Activated CD8-positive, alpha-beta memory T cell treated with anti-CD3 and anti-CD28 coated beads, Interleukin-2, amount 50 U/mL, for 4 hours (primary cell): ENCODE data around the gene MAB21L4.
A peak's percentile ranks its signal among the peaks of the same experiment; 100 is the strongest.
"Not testable (repeated sequence)": the region's sequence is repeated elsewhere in the genome, so short reads cannot be mapped to it uniquely, and the experiment has no call there.

Experiments
- DNase-seq: peaks from one replicate; pipeline ENCODE4 v3.0.0-alpha.2; 2020

MAB21L4 gene

DNA sequence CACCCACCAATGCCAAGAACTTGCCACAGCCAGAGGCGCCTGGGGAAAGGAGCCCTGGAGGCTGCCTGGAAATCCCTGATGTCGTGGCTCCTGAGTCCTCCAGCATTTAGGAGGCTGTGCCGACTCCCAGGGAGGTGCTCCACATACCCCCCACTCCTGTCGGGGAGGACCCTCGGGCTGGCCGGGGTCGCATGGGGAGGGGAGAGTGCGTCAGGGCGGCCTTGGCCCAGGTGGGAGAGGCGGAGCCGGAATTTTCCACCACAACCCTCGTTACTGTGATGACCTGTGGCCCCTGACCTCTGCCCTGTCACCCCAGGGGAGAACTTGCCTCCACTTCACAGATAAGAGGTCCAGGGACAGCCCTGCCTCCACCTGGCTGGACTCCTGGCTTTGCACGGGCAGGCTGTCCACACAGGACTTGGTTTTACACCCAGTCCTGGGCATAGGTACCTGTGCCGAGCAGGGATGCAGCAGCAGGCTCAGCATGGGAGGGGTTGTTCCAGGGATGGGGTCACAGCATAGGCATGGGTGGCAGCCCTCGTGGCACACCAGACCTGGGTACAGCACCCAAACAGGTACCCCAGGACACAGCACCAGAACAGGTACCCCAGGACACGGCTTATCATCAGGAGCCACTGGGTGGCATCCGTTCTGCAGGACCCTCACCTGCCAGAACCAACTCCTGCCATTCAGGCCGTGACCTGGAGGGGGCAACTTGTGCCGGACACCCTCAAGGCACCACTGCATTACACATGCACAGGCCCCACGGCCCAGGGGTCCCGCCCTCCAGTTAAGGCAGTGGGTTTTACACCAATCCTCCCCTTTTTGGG, 39.6 kb downstream of the MAB21L4 start:
- no peak for DNase-seq

DNA sequence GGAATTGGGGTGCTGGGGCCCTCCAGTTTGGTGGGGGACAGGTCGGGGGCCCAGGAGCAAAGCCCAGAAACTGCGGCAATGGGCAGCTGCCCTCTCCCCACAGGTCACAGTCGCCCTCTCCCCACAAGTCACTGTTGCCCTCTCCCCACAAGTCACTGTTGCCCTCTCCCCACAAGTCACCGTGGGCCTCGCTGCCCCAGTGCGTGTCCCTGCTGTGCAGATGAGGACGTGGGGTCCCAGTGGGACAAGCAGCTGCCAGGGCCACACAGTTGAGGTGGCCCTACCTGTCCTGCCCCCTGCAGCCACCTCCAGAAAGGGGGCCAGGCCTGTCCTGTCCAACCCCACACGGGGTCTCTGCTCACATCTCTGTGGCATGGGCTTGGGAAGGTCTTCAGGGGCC, 40.3 kb downstream of the MAB21L4 start:
- no peak for DNase-seq

DNA sequence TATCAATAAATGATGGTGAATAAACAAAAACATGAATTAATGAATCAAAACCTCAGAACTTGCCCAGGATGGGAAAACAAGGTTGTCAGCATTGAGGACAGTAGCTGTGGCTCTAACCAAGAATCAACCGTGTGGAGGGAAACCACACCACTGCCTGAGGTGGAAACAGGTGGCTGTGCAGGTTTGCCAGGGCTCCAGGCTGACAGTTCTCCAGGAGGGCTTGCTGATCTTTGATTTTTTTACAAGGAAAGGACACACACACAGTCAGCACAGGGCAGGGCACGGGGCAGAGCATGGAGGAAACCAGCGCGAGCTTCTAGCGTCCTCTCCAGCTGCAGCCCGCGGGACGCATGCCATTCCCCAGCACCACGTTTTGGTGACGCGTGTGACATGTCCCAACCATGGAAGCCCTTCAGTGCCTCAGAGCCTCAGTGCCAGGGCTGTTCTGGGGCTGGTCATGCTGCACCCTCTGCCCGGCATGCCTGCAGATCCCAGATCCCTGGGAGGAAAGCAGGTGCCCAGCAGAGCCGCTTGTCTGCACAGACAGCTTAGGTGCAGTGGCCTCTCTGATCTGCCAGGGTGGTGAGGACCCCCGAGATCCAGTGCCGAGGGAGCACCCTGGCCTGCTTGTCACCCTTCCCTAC, 43.2 kb downstream of the MAB21L4 start:
- no peak for DNase-seq

DNA sequence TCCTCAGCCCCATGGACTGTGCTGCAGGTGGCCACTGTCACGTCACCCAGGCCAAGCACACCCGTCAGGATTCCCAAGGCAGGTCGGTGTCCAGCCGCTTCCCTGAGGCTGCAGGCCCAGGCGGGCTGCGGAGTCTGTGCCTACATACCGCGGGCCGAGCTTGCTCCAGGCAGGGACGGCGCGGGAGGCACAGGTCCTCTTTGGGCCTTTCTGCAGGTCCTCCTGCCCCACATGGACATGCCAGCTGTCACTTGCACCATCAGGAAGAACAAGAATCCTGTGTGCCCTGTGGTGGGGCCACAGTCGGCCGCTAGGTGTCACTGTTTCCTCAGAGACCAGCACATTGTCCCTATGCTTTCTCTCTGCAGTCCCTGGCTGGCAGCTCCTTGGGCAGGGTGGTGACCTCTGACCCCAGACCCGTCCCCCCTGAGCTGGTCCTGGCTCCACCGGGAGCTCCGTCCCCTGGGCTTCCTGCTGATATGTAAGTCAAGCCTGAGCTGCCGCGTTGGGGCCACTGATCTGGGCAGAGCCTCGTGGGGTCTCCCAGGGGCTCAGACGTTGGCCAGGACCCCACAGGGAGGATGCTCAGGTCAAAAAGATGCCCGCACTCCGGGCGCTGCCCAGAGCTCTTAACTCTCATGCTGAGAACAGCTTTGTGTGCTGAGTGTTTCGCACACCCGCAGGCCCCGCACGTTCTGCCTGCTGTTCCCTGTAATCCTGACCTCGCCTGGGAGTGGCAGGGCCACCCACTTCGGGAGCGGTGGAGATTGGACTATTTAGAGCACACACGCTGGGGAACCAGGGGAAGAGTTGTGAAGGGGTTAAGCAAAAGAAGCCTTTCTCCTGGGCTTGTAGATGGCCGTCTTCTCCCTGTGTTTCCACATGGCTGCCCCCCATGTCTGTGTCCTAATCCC, 44.6 kb downstream of the MAB21L4 start:
- peak; percentile 87 for DNase-seq

DNA sequence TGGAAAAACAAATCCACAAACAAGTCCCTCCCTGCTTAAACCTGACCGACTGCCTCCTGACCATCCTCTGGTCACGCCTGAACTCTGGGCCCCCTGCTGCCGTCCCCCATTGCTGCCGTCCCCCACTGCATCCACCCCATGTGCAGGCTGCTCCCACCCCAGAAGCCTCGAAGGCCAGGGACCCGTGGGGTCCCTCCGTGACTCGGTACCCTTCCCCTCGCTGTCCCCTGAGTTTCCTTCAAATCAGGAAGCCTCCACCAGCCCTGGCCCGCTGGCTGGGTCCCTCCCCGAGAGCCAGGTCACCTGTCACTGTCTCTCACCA, 45.2 kb downstream of the MAB21L4 start:
- DNase-seq = no peak

GRCh38 chr2:240850026-240850425, 45.9 kb downstream of the MAB21L4 start:
- DNase-seq = no peak

DNA sequence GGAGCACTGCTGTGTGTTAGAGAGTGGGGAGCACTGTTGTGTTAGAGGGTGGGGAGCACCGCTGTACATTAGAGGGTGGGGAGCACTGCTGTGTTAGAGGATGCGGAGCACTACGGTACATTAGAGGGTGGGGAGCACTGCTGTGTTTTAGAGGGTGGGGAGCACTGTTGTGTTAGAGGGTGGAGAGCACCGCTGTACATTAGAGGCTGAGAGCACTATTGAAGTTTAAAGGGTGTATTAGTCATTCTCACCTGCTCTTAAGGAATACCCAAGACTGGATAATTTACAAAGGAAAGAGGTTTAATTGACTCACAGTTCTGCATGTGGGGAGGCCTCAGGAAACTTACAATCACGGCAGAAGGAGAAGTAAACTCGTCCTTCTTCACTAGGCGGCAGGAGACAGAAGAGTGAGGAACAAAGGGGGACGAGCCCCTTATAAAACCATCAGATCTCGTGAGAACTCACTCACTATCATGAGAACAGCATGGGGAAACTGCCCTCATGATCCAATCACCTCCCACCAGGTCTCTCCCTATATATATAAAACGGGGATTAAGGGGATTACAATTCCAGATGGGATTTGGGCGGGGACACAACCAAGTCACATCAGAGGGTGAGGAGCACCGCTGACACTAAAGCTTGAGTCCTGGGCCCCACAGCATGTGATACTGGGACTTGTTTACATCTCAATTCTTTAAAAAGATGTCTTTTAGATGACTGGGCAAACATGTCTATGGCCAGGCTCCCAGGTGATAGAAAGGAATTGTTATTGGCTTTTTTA, 46.9 kb downstream of the MAB21L4 start:
- DNase-seq = no peak

DNA sequence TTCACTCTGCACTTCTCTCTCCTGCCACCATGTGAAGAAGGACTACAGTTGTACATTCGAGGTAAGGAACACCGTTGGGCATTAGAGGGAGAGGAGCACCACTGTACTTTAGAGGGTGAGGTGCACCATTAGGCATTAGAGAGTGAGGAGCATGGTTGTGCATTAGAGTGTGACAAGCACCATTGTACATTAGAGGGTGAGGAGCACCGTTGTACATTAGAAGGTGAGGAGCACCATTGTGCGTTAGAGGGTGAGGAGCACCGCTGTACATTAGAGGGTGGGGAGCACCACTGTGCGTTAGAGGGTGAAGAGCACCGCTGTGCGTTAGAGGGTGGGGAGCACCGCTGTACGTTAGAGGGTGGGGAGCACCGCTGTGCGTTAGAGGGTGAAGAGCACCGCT, 48.1 kb downstream of the MAB21L4 start:
- no peak for DNase-seq

- no peak for DNase-seq
These were observed 48.9 kb downstream of the MAB21L4 start for GRCh38 chr2:240846873-240847595.

- DNase-seq = not testable (repeated sequence)
These were observed 49.6 kb downstream of the MAB21L4 start for GRCh38 chr2:240846309-240846708.

GRCh38 chr2:240840435-240841060, 55.4 kb downstream of the MAB21L4 start:
- no peak for DNase-seq

DNA sequence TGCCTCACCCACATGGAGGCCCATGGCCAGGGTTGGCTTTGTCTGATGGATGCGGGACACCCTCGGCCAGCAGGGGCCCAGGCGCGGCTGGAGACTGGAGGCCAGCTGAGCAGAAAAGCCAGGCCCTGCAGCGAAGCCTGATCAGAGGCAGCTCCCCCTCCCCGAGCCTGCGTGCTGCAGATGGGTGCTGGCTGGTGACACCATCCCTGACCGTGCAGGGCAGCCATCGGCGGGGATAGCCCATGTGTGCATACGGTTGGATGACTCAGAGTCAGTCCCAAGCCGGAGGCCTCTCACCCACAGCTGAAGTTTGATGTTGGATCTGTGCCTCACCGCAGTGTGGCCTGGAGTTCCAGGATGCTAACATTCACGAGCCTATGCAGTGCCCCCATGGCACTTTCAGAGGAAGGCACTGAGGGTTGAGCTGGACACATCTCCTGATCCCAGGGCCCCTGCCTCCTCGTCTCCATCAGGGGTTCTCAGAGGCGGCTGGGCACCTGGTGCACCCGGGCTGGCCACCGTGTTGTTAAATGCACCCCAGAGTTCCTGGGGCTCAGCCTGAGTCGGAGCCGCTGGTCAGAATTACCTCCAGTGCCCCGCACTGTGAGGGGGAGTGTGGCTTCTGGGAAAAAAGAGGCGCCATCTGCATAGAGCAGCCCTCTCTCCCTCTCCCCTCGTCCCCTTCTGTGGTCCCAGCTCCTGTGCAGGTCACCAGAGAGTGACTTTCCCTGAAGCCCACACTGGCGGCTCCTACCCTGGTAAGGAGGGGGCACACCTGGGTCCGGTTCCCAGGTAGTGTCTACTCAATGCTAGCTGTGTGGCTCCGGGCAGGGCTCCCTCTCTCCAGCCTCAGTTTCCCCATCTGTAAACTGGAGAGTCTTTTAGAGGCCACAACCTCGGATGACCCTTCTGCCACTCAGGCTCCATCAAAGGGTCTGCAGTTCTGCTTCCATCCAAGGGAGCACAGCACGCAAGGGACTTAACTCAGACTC, 56.5 kb downstream of the MAB21L4 start:
- no peak for DNase-seq

DNA sequence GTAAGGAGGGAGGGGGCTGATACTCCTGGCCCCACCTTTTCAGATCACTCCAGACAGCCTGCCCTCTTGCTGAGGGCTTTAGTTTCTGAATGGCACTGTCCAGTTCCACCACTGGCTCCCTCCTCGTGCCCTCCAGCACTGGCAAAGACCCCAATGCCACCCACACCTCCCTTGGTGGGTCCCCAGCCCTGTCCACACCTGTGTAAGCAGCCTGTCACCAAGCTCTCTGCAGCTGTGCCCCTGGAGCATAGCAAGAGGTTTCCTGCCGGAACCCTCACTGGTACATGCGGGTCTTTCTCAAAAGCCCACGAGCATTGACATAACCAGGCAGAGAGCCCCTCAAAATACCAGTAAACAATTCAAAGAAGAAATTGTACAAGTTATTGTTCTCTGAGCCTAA, 58.3 kb downstream of the MAB21L4 start:
- no peak for DNase-seq

DNA sequence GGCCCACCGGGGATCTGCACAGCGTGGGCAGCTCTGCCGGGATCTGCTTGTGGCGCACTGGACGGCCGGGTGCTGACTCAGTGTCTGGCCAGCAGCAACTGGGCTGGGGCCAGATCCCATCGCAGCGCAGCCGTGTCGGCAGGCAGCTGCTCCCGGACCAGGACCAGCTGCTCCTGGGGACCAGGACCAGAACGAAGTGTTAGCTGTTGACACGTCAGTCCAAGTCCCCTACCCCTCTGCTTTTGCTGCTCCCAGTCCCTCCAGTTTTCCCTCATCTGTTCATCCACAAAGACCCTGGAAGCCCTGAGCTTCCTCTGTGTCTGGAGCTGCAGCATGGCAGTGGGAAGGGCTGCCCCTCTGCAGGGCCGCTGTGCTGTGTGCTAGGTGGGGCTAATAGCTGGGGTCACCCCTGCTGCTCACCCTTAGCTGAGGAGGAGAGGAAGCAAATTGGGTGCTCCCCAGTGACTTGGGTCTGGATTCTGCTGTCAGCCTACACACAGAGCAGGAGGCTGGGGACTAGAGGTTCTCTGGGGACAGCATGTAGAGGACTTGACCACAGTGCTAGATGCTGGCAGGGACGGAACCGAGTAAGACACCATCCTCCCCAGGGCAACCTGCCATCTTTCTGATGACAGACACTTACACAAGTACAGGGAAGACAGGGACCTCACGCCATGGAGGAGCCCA, 59.0 kb downstream of the MAB21L4 start:
- DNase-seq = no peak
